Psoas muscle (tissue), 8 donors: Measurements from ENCODE around the gene GGCT. TPM values are rescaled to one million over a fixed set of nuclear protein-coding genes. Genes with fewer than 3 reads are reported as not detected.

ENCODE experiments used
- ATAC-seq, 4 donors: fragments of 200-7000 bp; cut with Tn5 transposase; one replicate each; pipeline ENCODE4 v1.9.1; 2020; ENCODE audit warnings: moderate library complexity in 3 of 4, mild to moderate bottlenecking in 2 of 4
- DNase-seq, 2 donors: peaks; one replicate each; pipeline ENCODE4 v3.0.0-alpha.2; 2020
- H3K27ac ChIP-seq: fragments of 200-600 bp; one replicate; pipeline ENCODE4 v1.8.0; 2022
- H3K27me3 ChIP-seq, 3 donors: fragments of 200-600 bp in 1 of 3; one replicate each; pipeline versions ENCODE4 v1.6.1 to v1.8.0; 2013 to 2022; ENCODE audit warnings: low read length in 2 of 3, mild to moderate bottlenecking in 2 of 3, moderate library complexity in 1 of 3; ENCODE audit not compliant: insufficient read depth in 3 of 3
- H3K36me3 ChIP-seq, 2 donors: fragments of 200-600 bp in 1 of 2; one replicate each; pipeline versions ENCODE4 v1.6.1 to v1.8.0; 2013 to 2022; ENCODE audit warnings: low read depth in 1 of 2, mild to moderate bottlenecking in 1 of 2, moderate library complexity in 1 of 2; ENCODE audit not compliant: insufficient read depth in 1 of 2
- H3K4me1 ChIP-seq: fragments of 200-600 bp; one replicate; pipeline ENCODE4 v1.8.0; 2022
- H3K4me3 ChIP-seq: fragments of 200-600 bp; one replicate; pipeline ENCODE4 v1.8.0; 2022; ENCODE audit warnings: mild to moderate bottlenecking
- H3K9me3 ChIP-seq: fragments of 200-600 bp; one replicate; pipeline ENCODE4 v1.8.0; 2022
- CTCF ChIP-seq: fragments of 200-600 bp; IDR thresholded peaks from one replicate; pipeline ENCODE4 v1.8.0; 2022; ENCODE audit warnings: antibody characterized with exemption
- WGBS, 3 donors: extraction: QIAGEN DNeasy Blood & Tissue Kit; methylation state at CpG; one replicate each; pipeline versions ENCODE4 v1.1.6 to v1.1.7; 2013; 5-methylcytosine and 5-hydroxymethylcytosine counted together
- intact Hi-C, 2 donors: fragments of 100-400 bp; cut with DNase I; formaldehyde crosslinking; loops; one replicate each; pipeline versions ENCODE4 v1.11.0 to v1.14.2; 2022
- polyA plus RNA-seq, 3 donors: library from polyadenylated mRNA; stranded (reverse); fragments of 200-250 nt; gene quantifications; one replicate each; pipeline ENCODE4 v1.2.3, GENCODE V29; 2013
- total RNA-seq, 4 donors: library from RNA; stranded (reverse); fragmentation: NEBNext Ultra II Directional in 2 of 4; extraction: Animal tissue kit (Norgen Biotek cat#: 25700) in 2 of 4; gene quantifications; one replicate each; pipeline versions ENCODE4 v1.2.1 to v1.2.4, GENCODE V29; 2021 to 2023
- donor health status: healthy with polysubstance abuse.
- donor health status: DM: no; HTN: no; CAD: no; lungs with moderate emphysema.
- donor health status: Bipolar disorder and iron deficiency.
- donor health status: healthy.
- donor health status: DM: yes; HTN: yes; CAD: no.
- donor health status: DM: no; HTN: no; CAD: no.
- donor health status: DM: no; HTN: no; CAD: no.
- donor health status: DM: yes; HTN: yes; CAD: no.

GGCT gene
- total and polyA plus RNA-seq, 7 donors, result 16.2 to 55.7 (median 20.6) TPM

- Histone ChIP-seq H3K4me1 (no peaks in the 10 kb centered on the region), H3K27me3 (no peaks in the 10 kb centered on the region), H3K27ac (no peak overlapping the region), H3K36me3 (peaks cover 4 to 69% of the 10 kb centered on the region in 2 donors), H3K9me3 (no peaks in the 10 kb centered on the region), H3K4me3 (no peak overlapping the region)
- DNase-seq (no peak), ATAC-seq (no peak)
- 84 to 87% (median 87%) methylated on average over 10 of the region's 10 CpGs for WGBS, 3 donors
- intact Hi-C loops, result no loop called here
- no peak for TF ChIP-seq CTCF
Observed at GRCh38 chr7:30448461-30449189, 56.0 kb downstream of the GGCT start.

GRCh38 chr7:30447466-30447865 is 57.2 kb downstream of the GGCT start:
- WGBS, 3 donors, result 96 to 97% (median 97%) methylated on average over 8 of the region's 8 CpGs
- no peaks in the 10 kb centered on the region for H3K4me1 ChIP-seq
- no peak for TF ChIP-seq CTCF
- peaks cover 4 to 59% of the 10 kb centered on the region in 2 donors for H3K36me3 ChIP-seq
- H3K27me3 ChIP-seq, result no peaks in the 10 kb centered on the region
- DNase-seq (no peak), ATAC-seq (no peak)
- no peaks in the 10 kb centered on the region for H3K9me3 ChIP-seq
- H3K4me3 ChIP-seq, result no peak overlapping the region
- intact Hi-C loops, result no loop called here
- H3K27ac ChIP-seq, result no peak overlapping the region

Other genes starting within 250 kb of the GGCT start
- gene ZNRF2, start 220.2 kb downstream of the GGCT start, total RNA-seq, result 10 to 100 TPM; 10.2 to 21.5 (median 12.7) TPM
- gene ZNRF2, start 220.2 kb downstream of the GGCT start, polyA plus RNA-seq, result 1 to 10 TPM; 3.9 to 9.4 (median 4.2) TPM
- 1 to 10 TPM; 2.5 to 4.1 (median 2.9) TPM for gene NOD1, start 26.0 kb downstream of the GGCT start, total RNA-seq
- gene NOD1, start 26.0 kb downstream of the GGCT start, polyA plus RNA-seq, result 1 to 10 TPM; 1.7 to 3.3 (median 2.0) TPM
- 10 to 100 TPM; 44.5 to 80.3 (median 59.1) TPM for gene GARS1, start 90.0 kb upstream of the GGCT start, total RNA-seq
- gene GARS1, start 90.0 kb upstream of the GGCT start, polyA plus RNA-seq, result 100 to 1,000 TPM in 1 of 3 donors, 10 to 100 TPM in 2; 48.9 to 146 (median 71.6) TPM
- gene CRHR2, start 177.6 kb upstream of the GGCT start, total RNA-seq, result 1 to 10 TPM in 1 of 4 donors, under 1 TPM in 3; 0.34 to 1.3 (median 0.42) TPM
- gene CRHR2, start 177.6 kb upstream of the GGCT start, polyA plus RNA-seq, result under 1 TPM; 0.09 to 0.34 (median 0.30) TPM
- gene INMT, start 247.3 kb upstream of the GGCT start, total RNA-seq, result 10 to 100 TPM in 2 of 4 donors, 1 to 10 TPM in 2; 2.3 to 32.0 (median 9.0) TPM
- 1 to 10 TPM; 2.4 to 4.6 (median 2.4) TPM for gene INMT, start 247.3 kb upstream of the GGCT start, polyA plus RNA-seq